Measurements from ENCODE around the gene TDRD7.

GRCh38 chr9:97364769-97365490 is 47.0 kb upstream of the TDRD7 start:
- TF ChIP-seq CTCF (IDR thresholded peaks at IDR 0.05; ENCODE audit: insufficient read depth, low read length): no peak
- no peak for TF ChIP-seq SPI1 (IDR thresholded peaks at IDR 0.05; ENCODE audit: borderline replicate concordance, low read depth)
- no peak for TF ChIP-seq POLR2AphosphoS5 (IDR thresholded peaks at IDR 0.05; ENCODE audit: low read depth)
- no peak for TF ChIP-seq GABPA (IDR thresholded peaks at IDR 0.05; ENCODE audit: low read depth)

All from HL-60 (cell line).